GM12878 (cell line): ENCODE results near the gene IRAK4. TPM values are rescaled to one million over a fixed set of nuclear protein-coding genes. Genes with fewer than 3 reads are reported as not detected.

Experiments used
- ATAC-seq: fragments of 200-7000 bp; cut with Tn5 transposase; 3 replicates; pipeline ENCODE4 v1.9.1; 2020; ENCODE audit warnings: mild to moderate bottlenecking, moderate library complexity
- BruUV-seq: library from RNA; stranded (reverse); fragments of 400-500 nt; replicated peaks from 2 replicates; lab custom pipeline; 2021; lab: Mats Ljungman, UMichigan
- CTCF ChIA-PET: fragments of 300-600 bp; sonication (Branson Sonifier 250); formaldehyde crosslinking; extraction: SDS; loops from one replicate; lab custom pipeline; 2021; ENCODE audit warnings: inconsistent platforms; lab: Yijun Ruan, JAX
- POLR2A ChIA-PET: fragments of 350-600 bp; formaldehyde crosslinking; extraction: SDS; loops from one replicate; lab custom pipeline; 2021; ENCODE audit warnings: inconsistent platforms; lab: Charles Lee
- RAD21 ChIA-PET: fragments of 300-600 bp; sonication (Branson Sonifier 250); formaldehyde crosslinking; loops from one replicate; lab custom pipeline; 2023; ENCODE audit warnings: antibody characterized with exemption; ENCODE audit not compliant: unreplicated experiment; lab: Charles Lee
- SMC1A ChIA-PET: fragments of 300-600 bp; sonication (Branson Sonifier 250); formaldehyde crosslinking; loops from one replicate; lab custom pipeline; 2023; ENCODE audit not compliant: unreplicated experiment, uncharacterized antibody; lab: Charles Lee
- DNase-seq: peaks from one replicate; pipeline ENCODE4 v3.0.0-alpha.2; 2011; ENCODE audit warnings: low read depth, low spot score
- FAIRE-seq: peaks from 3 replicates; lab custom pipeline; 2011; peaks lifted over from hg19 to GRCh38; lab: Jason Lieb, UNC
- H2AFZ ChIP-seq: 2 replicates; pipeline ENCODE4 v1.6.0; 2011; ENCODE audit warnings: low read depth, low read length, control low read depth; ENCODE audit not compliant: control insufficient read depth
- H3K27ac ChIP-seq: 2 replicates; pipeline ENCODE4 v1.5.1; 2011; ENCODE audit warnings: control low read depth; ENCODE audit not compliant: control insufficient read depth, insufficient read depth
- H3K27me3 ChIP-seq, 2 experiments: replicated peaks in 1 of 2; 2 replicates each; pipeline versions ENCODE4 v1.6.0 to v1.6.1; 2011; ENCODE audit warnings: low read length in 1 of 2; ENCODE audit not compliant: control insufficient read depth in 2 of 2, insufficient read depth in 2 of 2
- H3K36me3 ChIP-seq, 2 experiments: 2 replicates each; pipeline ENCODE4 v1.5.1; 2011; ENCODE audit warnings: low read length in 1 of 2; ENCODE audit not compliant: control insufficient read depth in 2 of 2, insufficient read depth in 2 of 2
- H3K4me1 ChIP-seq: 2 replicates; pipeline ENCODE4 v1.6.1; 2011; ENCODE audit warnings: mild to moderate bottlenecking, low read length, moderate library complexity, mixed read lengths; ENCODE audit not compliant: control insufficient read depth, insufficient read depth
- H3K4me2 ChIP-seq: 2 replicates; pipeline ENCODE4 v1.6.0; 2011; ENCODE audit warnings: control low read depth; ENCODE audit not compliant: control insufficient read depth, insufficient read depth
- H3K4me3 ChIP-seq: fragments of 200-600 bp; sonication (generic); 2 replicates; pipeline ENCODE4 v1.5.1; 2016
- H3K79me2 ChIP-seq: 2 replicates; pipeline ENCODE4 v1.6.0; 2011; ENCODE audit warnings: low read length; ENCODE audit not compliant: control insufficient read depth, insufficient read depth
- H3K9ac ChIP-seq: 2 replicates; pipeline ENCODE4 v1.8.0; 2011; ENCODE audit warnings: low read length, control low read depth, mixed read lengths; ENCODE audit not compliant: control insufficient read depth, insufficient read depth
- H3K9me3 ChIP-seq: replicated peaks from 3 replicates; pipeline ENCODE4 v1.5.1; 2011; ENCODE audit warnings: mild to moderate bottlenecking, low read length; ENCODE audit not compliant: control insufficient read depth, insufficient read depth
- H4K20me1 ChIP-seq: 2 replicates; pipeline ENCODE4 v1.6.0; 2011; ENCODE audit not compliant: control insufficient read depth, insufficient read depth
- BCL11A ChIP-seq: IDR thresholded peaks from 2 replicates; pipeline ENCODE4 v1.6.1; 2011; ENCODE audit warnings: low read depth, low read length
- CHD4 ChIP-seq: fragments of 200-600 bp; sonication (generic); IDR thresholded peaks from 2 replicates; pipeline ENCODE4 v1.6.1; 2016; ENCODE audit warnings: mild to moderate bottlenecking
- HDAC6 ChIP-seq: fragments of 200-600 bp; sonication (generic); IDR thresholded peaks from one replicate; pipeline ENCODE4 v1.8.0; 2017; ENCODE audit warnings: antibody characterized with exemption; ENCODE audit not compliant: unreplicated experiment
- MTA2 ChIP-seq: fragments of 450-650 bp; IDR thresholded peaks from 2 replicates; pipeline ENCODE4 v1.6.1; 2016; ENCODE audit warnings: low read depth, mild to moderate bottlenecking, moderate library complexity
- SMAD5 ChIP-seq: IDR thresholded peaks from 2 replicates; pipeline ENCODE4 v1.6.1; 2016; ENCODE audit warnings: antibody characterized with exemption, low read depth
- SREBF2 ChIP-seq: IDR thresholded peaks from 2 replicates; pipeline ENCODE4 v1.6.1; 2012; ENCODE audit warnings: mild to moderate bottlenecking, low read length
- TARDBP ChIP-seq: IDR thresholded peaks from 2 replicates; pipeline ENCODE4 v1.6.1; 2016; ENCODE audit warnings: borderline replicate concordance
- TCF3 ChIP-seq: IDR thresholded peaks from 2 replicates; pipeline ENCODE4 v1.6.1; 2012; ENCODE audit warnings: low read depth, mild to moderate bottlenecking, low read length, borderline replicate concordance; ENCODE audit not compliant: insufficient read depth
- WGBS: methylation state at CpG from one replicate; pipeline ENCODE4 v1.1.6; 2016; ENCODE audit warnings: low lambda C conversion rate; ENCODE audit not compliant: insufficient replicate concordance, insufficient coverage; ENCODE audit errors: missing lambda C conversion rate; 5-methylcytosine and 5-hydroxymethylcytosine counted together
- in situ Hi-C: fragments of 300-500 bp; cut with MboI; formaldehyde crosslinking; loops from 9 replicates; pipeline ENCODE4 v1.14.3; 2018; ENCODE audit warnings: mixed read lengths
- intact Hi-C: fragments of 100-400 bp; cut with micrococcal nuclease; formaldehyde crosslinking; loops from one replicate; pipeline ENCODE4 v1.14.2; 2022; ENCODE audit not compliant: unreplicated experiment
- polyA plus RNA-seq, 11 experiments: library from polyadenylated mRNA; depleted of rRNA in 4 of 11; unstranded in 6 of 11; stranded (reverse) in 5 of 11; fragments of >200 nt; fragmentation: Nextera tagmentation in 4 of 11; fragmentation: Illumina TruSeq in 1 of 11; extraction: Ambion mirVana in 4 of 11; extraction: Trizol in 1 of 11; gene quantifications; 1 replicate in 1 of 11; 2 replicates in 10 of 11; pipeline versions ENCODE4 v1.2.1 to v1.2.3, GENCODE V29; 2011 to 2016; ENCODE audit warnings: inconsistent platforms in 2 of 11, missing spikeins in 2 of 11, low read depth in 1 of 11
- total RNA-seq, 4 experiments: library from RNA; depleted of rRNA in 3 of 4; stranded (reverse); fragments of >200 nt in 3 of 4; fragmentation: Illumina TruSeq in 1 of 4; extraction: Trizol in 1 of 4; gene quantifications; 2 replicates each; pipeline versions ENCODE4 v1.2.1 to v1.2.3, GENCODE V29; 2013 to 2021
- TF ChIP-seq, protein P1 (sequence below): fragments of 450-650 bp; IDR thresholded peaks from 2 replicates; pipeline ENCODE4 v1.6.1; 2016; ENCODE audit warnings: mild to moderate bottlenecking
- TF ChIP-seq, protein P2 (sequence below): fragments of 450-650 bp; IDR thresholded peaks from 2 replicates; pipeline ENCODE4 v1.6.1; 2014; ENCODE audit warnings: mild to moderate bottlenecking
- TF ChIP-seq, protein P3 (sequence below): fragments of 450-650 bp; formaldehyde crosslinking; IDR thresholded peaks from 2 replicates; pipeline ENCODE4 v1.4.0; 2022; ENCODE audit warnings: mild to moderate bottlenecking, moderate library complexity

Gene IRAK4
- total and polyA plus RNA-seq, 10 of the 15 experiments (the other 5 are each of a cell fraction or from before 2014, with no cell fraction given), result 7.9 to 46.8 (median 20.9) TPM

DNA sequence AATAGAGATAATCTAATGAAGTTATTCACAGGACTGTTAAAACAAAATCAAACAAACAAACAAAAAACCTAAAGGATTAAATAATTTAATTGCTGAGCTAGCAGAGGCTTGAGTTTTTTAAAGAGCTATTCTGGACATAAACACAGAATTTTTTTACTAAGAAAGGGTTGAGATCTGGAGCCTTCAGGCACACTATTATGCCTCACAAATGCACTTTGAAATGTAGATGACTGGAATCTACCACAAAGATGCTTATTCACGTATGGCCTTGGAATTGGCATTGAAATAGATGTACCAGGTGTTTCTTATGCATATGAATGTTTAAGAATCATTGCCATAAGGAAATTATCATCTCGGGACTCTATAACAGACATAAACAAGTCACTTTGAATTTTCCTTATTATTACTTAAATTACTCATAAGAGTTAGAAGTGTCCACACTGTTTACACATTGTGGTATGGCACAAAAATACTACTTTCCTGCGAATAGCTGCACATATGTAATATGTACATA is 21.8 kb upstream of the IRAK4 start (continued):
- TF ChIP-seq, protein P1, sequence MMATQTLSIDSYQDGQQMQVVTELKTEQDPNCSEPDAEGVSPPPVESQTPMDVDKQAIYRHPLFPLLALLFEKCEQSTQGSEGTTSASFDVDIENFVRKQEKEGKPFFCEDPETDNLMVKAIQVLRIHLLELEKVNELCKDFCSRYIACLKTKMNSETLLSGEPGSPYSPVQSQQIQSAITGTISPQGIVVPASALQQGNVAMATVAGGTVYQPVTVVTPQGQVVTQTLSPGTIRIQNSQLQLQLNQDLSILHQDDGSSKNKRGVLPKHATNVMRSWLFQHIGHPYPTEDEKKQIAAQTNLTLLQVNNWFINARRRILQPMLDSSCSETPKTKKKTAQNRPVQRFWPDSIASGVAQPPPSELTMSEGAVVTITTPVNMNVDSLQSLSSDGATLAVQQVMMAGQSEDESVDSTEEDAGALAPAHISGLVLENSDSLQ, result no peak

DNA sequence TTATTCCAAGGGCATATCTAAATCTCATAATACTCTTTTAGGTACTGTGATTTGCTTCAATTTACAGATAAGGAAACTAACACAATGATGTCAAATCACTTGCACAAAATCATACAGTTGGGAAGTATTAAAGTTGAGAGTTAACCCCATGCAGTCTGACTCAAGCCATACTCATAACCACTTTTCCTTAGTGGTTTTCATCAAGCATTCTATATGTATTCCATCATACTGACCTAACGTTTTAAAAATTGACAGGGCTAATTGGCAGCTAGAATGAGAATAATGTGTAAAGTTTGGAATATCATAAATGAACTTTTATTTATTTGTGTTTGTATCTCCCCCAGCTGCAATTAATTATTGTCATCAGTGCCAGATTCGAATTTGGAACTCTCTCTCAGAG is 21.1 kb upstream of the IRAK4 start:
- no peaks in the 10 kb centered on the region for H4K20me1 ChIP-seq
- H3K9me3 ChIP-seq, result peaks cover 3% of the 10 kb centered on the region; the same call in 1 of the 3 replicates
- no peak overlapping the region for H3K4me2 ChIP-seq
- no peak for ATAC-seq
- no peak overlapping the region for H3K4me3 ChIP-seq
- TF ChIP-seq SREBF2 (no peak), CHD4 (no peak), MTA2 (no peak), BCL11A (no peak), TARDBP (no peak), SMAD5 (no peak), TCF3 (no peak), HDAC6 (no peak)
- TF ChIP-seq, protein P2, sequence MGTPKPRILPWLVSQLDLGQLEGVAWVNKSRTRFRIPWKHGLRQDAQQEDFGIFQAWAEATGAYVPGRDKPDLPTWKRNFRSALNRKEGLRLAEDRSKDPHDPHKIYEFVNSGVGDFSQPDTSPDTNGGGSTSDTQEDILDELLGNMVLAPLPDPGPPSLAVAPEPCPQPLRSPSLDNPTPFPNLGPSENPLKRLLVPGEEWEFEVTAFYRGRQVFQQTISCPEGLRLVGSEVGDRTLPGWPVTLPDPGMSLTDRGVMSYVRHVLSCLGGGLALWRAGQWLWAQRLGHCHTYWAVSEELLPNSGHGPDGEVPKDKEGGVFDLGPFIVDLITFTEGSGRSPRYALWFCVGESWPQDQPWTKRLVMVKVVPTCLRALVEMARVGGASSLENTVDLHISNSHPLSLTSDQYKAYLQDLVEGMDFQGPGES, result no peak
- TF ChIP-seq, protein P3, sequence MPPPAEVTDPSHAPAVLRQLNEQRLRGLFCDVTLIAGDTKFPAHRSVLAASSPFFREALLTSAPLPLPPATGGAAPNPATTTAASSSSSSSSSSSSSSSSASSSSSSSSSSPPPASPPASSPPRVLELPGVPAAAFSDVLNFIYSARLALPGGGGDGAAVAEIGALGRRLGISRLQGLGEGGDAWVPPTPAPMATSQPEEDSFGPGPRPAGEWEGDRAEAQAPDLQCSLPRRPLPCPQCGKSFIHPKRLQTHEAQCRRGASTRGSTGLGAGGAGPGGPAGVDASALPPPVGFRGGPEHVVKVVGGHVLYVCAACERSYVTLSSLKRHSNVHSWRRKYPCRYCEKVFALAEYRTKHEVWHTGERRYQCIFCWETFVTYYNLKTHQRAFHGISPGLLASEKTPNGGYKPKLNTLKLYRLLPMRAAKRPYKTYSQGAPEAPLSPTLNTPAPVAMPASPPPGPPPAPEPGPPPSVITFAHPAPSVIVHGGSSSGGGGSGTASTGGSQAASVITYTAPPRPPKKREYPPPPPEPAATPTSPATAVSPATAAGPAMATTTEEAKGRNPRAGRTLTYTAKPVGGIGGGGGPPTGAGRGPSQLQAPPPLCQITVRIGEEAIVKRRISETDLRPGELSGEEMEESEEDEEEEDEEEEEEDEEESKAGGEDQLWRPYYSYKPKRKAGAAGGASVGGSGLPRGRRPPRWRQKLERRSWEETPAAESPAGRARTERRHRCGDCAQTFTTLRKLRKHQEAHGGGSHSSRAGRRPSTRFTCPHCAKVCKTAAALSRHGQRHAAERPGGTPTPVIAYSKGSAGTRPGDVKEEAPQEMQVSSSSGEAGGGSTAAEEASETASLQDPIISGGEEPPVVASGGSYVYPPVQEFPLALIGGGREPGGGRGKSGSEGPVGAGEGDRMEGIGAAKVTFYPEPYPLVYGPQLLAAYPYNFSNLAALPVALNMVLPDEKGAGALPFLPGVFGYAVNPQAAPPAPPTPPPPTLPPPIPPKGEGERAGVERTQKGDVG (CRISPR knock-in tag), result no peak
- H3K79me2 ChIP-seq, result no peaks in the 10 kb centered on the region
- SMC1A ChIA-PET, result no interaction called here
- WGBS, result 95% methylated on average over 2 of the region's 2 CpGs
- RAD21 ChIA-PET, result no interaction called here
- BruUV-seq, result no TSS peak
- in situ Hi-C loops, result no loop called here
- FAIRE-seq, result no peak
- no peaks in the 10 kb centered on the region for H3K27me3 ChIP-seq
- H3K4me1 ChIP-seq, result peaks cover 6% of the 10 kb centered on the region
- CTCF ChIA-PET, result no interaction called here
- H3K27ac ChIP-seq, result no peak overlapping the region
- peaks cover 0 to 22% of the 10 kb centered on the region in 2 experiments; a peak in 1 of 4 replicates for H3K36me3 ChIP-seq
- no peak for DNase-seq
- H3K9ac ChIP-seq, result no peak overlapping the region
- H2AFZ ChIP-seq, result no peak overlapping the region
- intact Hi-C loops, result no loop called here
- POLR2A ChIA-PET, result no interaction called here
